C4-2B (cell line): Measurements from ENCODE around the gene LVRN.

Experiments
- H3K27ac ChIP-seq: fragments of 450-650 bp; 2 replicates; pipeline ENCODE4 v1.5.1; 2017
- ZFX ChIP-seq: fragments of 450-650 bp; IDR thresholded peaks from 2 replicates; pipeline ENCODE4 v1.6.1; 2017
- TF ChIP-seq, protein P1 (sequence below): fragments of 450-650 bp; conservative IDR thresholded peaks from 2 replicates; pipeline ENCODE4 v1.5.1; 2017; ENCODE audit warnings: mild to moderate bottlenecking

LVRN gene

DNA sequence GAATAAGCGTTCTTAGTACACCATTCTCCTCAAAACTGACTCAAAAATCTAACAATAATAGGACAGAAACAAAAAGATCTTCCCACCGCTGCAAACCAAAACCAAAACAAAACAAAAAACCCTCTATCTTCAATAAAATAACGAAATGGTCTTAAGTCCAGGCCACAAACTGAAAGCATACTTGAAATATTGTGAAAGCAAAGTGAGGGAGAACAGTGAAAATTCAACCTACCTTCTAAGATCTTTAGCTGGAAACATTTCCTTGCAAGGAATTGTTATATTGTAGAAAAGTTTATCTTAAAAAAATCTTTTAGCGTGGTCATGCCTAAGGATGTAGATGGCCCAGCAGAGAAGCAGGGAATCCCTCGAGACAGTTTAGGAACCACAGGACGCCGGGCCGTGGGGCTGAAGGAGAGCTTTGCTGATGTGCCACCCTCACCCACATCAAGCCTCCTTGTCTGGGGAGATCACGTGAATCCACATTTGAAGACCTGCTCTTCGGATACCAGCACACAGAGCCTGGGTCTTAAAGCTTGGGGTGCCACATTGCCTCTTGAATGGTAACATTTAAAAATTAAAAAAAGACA, 27.8 kb upstream of the LVRN start:
- no peak overlapping the region for H3K27ac ChIP-seq
- TF ChIP-seq, protein P1, sequence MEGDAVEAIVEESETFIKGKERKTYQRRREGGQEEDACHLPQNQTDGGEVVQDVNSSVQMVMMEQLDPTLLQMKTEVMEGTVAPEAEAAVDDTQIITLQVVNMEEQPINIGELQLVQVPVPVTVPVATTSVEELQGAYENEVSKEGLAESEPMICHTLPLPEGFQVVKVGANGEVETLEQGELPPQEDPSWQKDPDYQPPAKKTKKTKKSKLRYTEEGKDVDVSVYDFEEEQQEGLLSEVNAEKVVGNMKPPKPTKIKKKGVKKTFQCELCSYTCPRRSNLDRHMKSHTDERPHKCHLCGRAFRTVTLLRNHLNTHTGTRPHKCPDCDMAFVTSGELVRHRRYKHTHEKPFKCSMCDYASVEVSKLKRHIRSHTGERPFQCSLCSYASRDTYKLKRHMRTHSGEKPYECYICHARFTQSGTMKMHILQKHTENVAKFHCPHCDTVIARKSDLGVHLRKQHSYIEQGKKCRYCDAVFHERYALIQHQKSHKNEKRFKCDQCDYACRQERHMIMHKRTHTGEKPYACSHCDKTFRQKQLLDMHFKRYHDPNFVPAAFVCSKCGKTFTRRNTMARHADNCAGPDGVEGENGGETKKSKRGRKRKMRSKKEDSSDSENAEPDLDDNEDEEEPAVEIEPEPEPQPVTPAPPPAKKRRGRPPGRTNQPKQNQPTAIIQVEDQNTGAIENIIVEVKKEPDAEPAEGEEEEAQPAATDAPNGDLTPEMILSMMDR, result no peak
- TF ChIP-seq ZFX, result no peak

DNA sequence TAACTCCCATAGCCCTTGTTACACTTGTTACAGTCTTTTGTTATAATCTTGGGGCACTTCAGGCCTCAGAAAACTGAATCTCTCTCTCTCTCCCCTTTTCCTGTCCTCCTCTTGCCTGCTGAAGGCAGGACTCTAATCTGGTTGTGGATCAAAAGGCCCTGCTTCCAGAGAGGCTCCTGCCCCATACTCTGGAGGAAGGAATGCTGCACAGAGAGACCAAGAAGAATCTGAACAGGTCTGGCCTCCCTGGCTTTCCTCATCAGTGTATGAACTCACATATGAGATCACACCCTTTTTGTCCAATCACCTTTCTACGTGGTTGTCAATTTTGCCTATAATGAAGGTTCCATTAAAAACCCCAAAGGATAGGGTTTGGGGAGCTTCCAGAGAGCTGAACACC, 26.2 kb upstream of the LVRN start:
- H3K27ac ChIP-seq, result no peak overlapping the region
- no peak for TF ChIP-seq ZFX
- TF ChIP-seq, protein P1, result no peak

DNA sequence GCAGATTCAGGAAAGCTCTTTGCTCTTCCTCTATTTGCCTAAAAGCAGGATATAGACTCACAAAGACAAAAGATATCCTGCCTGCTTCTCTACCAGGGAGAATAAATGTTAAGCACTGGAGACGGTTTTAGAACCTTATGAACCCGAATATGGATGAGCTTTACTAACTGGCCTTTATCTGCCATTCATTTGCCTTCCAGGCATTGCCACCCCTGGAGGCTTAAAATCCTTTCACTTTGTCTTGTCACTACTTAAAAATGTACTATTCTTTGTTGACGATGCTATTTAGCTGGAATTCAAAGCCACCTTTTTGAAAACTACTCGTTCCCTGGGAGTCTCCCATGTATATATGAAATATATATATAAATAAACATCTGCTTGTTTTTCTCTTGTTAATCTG, 23.2 kb upstream of the LVRN start:
- no peak overlapping the region for H3K27ac ChIP-seq
- no peak for TF ChIP-seq ZFX
- TF ChIP-seq, protein P1, result no peak

DNA sequence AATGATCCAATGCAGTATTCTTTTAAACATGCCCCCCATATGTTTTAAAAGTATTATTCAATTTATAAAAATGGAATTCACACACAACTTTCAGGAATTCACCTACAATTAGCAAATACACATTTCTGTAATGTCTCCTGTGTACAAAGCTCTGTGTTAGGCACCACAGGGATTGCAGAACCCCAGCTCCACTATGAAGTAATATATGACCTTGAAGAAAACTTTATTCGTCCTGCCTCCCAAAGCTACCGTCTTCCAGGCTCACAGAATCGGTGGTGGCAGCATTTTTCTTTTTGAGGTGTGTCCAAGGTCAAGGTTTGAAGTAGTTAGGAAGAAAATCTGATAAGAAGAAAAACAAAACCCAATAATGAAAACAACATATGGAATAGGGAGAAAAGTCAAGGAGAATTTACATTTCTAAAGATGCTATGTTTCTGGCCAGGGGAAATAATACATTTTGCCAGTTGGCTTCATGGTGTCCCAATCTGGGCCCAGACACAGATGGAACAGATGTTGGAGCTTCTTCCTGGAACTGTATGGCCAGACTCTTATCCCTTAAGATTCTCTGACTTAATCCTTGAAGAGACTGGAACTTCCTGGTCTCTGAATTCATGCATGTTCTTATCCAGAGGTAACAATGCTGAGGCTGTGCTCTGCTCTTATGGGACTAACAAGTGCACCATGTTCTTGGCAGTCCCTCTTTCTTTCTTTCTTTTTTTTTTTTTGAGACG, 22.0 kb upstream of the LVRN start:
- TF ChIP-seq, protein P1, result no peak
- TF ChIP-seq ZFX, result no peak
- H3K27ac ChIP-seq, result no peak overlapping the region

DNA sequence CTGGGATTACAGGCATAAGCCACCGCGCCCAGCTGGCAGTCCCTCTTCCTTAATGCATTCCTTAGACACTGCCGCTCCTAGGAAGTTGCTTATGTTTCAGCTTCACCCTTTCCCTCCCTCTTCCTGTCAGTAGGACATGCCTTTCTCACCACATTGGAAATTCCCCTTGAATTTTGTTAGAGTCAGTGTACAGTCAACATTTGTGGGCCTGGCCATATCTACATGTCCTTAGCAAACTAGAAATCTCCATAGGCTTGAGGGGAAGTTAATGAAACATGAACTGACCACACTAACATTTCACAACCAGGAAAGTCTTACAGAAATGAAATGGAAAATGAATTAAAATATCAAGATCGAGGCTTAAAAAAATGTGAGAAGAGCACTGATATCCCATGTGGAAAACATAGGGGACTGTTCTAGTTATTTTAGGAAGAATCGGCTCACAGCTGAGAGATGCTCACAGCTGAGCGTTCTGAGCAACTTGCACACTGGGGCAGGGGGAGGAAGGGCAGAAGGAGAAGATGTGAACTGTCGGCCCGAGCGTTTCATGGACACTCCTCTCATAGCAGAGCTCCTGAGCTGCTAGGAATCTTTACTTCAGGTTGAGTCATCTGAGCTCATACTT, 21.1 kb upstream of the LVRN start:
- H3K27ac ChIP-seq, result no peak overlapping the region
- TF ChIP-seq ZFX, result no peak
- TF ChIP-seq, protein P1, result no peak

DNA sequence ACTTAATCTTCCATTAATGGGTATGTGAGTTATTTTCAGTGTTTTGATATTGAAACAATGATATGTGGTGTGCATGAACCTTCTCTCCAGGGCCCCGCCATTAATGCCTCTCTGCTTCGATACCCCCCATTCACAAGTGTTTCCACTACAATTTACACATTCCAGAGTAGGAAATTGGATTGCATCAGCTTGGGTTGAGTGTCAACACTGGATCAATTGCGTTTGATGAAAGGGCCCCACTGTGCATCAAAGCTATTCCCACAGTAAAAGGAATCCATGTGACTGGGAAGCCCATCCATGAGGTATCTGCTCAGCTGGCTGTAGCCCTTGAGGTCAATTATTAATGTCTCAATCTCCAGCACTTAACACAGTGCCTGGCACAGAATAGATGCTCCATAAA, 17.8 kb upstream of the LVRN start:
- H3K27ac ChIP-seq, result no peak overlapping the region
- TF ChIP-seq ZFX, result no peak
- TF ChIP-seq, protein P1, result no peak

DNA sequence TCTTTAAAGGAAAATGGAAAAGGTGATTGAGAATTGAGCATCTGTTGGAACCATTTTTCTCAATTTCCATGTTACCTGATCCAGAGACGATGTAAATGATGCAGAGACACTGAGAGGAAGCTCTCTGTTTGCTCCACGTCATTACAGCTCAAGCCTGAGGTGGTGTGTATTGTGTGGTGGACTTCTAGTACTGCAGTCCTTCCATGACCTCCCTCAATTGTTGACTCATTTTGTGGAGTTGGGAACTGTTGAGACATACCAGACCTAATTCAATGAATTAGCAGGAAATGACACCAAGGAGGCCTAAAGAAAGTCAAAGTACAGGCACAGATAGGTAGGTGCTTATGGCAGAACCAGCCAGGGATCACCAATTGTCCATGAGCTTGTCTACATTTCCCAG, 15.6 kb upstream of the LVRN start:
- TF ChIP-seq ZFX, result no peak
- TF ChIP-seq, protein P1, result no peak
- H3K27ac ChIP-seq, result no peak overlapping the region
